Transverse colon (tissue), 3 donors: ENCODE results near the gene PLCL1.

Experiments
- CTCF ChIP-seq, 5 experiments: fragments of 200-600 bp in 3 of 5; fragments of 450-650 bp in 2 of 5; sonication (generic) in 3 of 5; IDR thresholded peaks; 1 replicate in 2 of 5; 2 replicates in 3 of 5; pipeline ENCODE4 v1.5.1; 2016 to 2017; ENCODE audit warnings: antibody characterized with exemption in 5 of 5, inconsistent platforms in 3 of 5, mild to moderate bottlenecking in 2 of 5, moderate library complexity in 1 of 5
- EP300 ChIP-seq: sonication (generic); formaldehyde crosslinking; IDR thresholded peaks from one replicate; pipeline ENCODE4 v1.6.1; 2017; ENCODE audit warnings: antibody characterized with exemption, low read depth
- POLR2A ChIP-seq: fragments of 450-650 bp; IDR thresholded peaks from one replicate; pipeline ENCODE4 v1.6.1; 2016; ENCODE audit warnings: antibody characterized with exemption, mild to moderate bottlenecking, moderate library complexity

GRCh38 chr2:198161151-198161550, 356.8 kb downstream of the PLCL1 start:
- no peak for TF ChIP-seq CTCF (IDR thresholded peaks at IDR 0.05)
- no peak for TF ChIP-seq EP300
- TF ChIP-seq POLR2A = no peak
